GM15510 (cell line): ENCODE results near the gene HSPB6.

ENCODE experiments used
- POLR2A ChIP-seq: IDR thresholded peaks from 3 replicates; pipeline ENCODE4 v1.6.1; 2011; ENCODE audit warnings: borderline replicate concordance; ENCODE audit not compliant: insufficient read length; ENCODE audit errors: extremely low read depth

HSPB6 gene

GRCh38 chr19:35777086-35777841 is 20.4 kb upstream of the HSPB6 start:
- no peak for TF ChIP-seq POLR2A

GRCh38 chr19:35776102-35776788 is 19.4 kb upstream of the HSPB6 start:
- no peak for TF ChIP-seq POLR2A

GRCh38 chr19:35775298-35776101 is 18.7 kb upstream of the HSPB6 start, which contains the start of gene ARHGAP33:
TSS of gene ARHGAP33 (plus strand) at chr19:35775564. CDS start at chr19:35775659, 95 bp downstream.
- peak; percentile 51 for TF ChIP-seq POLR2A

GRCh38 chr19:35775046-35775297 is 18.1 kb upstream of the HSPB6 start:
- no peak for TF ChIP-seq POLR2A

GRCh38 chr19:35774274-35775045 is 17.6 kb upstream of the HSPB6 start:
- no peak for TF ChIP-seq POLR2A

GRCh38 chr19:35773020-35773806 is 16.4 kb upstream of the HSPB6 start:
- no peak for TF ChIP-seq POLR2A

- no peak for TF ChIP-seq POLR2A
Measured at GRCh38 chr19:35768082-35768421, 11.2 kb upstream of the HSPB6 start.

- no peak for TF ChIP-seq POLR2A
Measured at GRCh38 chr19:35767288-35768081, 10.7 kb upstream of the HSPB6 start.

- TF ChIP-seq POLR2A: no peak
Measured at GRCh38 chr19:35766571-35767104, 9.8 kb upstream of the HSPB6 start.

GRCh38 chr19:35764432-35765315 is 7.8 kb upstream of the HSPB6 start:
- no peak for TF ChIP-seq POLR2A

- TF ChIP-seq POLR2A: no peak
Measured at GRCh38 chr19:35760711-35761349, 4.0 kb upstream of the HSPB6 start.

- TF ChIP-seq POLR2A: no peak
Measured at GRCh38 chr19:35759697-35760096, 2.9 kb upstream of the HSPB6 start.
